Uterus (tissue), 2 donors: Measurements from ENCODE around the gene EVI5L.

ENCODE experiments used
- CTCF ChIP-seq, 4 experiments: fragments of 200-600 bp in 2 of 4; fragments of 450-650 bp in 2 of 4; sonication (generic) in 2 of 4; IDR thresholded peaks; one replicate each; pipeline ENCODE4 v1.5.1; 2016 to 2019; ENCODE audit warnings: antibody characterized with exemption in 4 of 4, mild to moderate bottlenecking in 2 of 4, moderate library complexity in 1 of 4
- POLR2A ChIP-seq, 2 donors: fragments of 450-650 bp; IDR thresholded peaks; one replicate each; pipeline ENCODE4 v1.6.1; 2016; ENCODE audit warnings: antibody characterized with exemption in 2 of 2, mild to moderate bottlenecking in 1 of 2, moderate library complexity in 1 of 2

GRCh38 chr19:7908078-7908699 is 78.2 kb downstream of the EVI5L start:
- TF ChIP-seq CTCF (IDR thresholded peaks at IDR 0.05) (no peak), POLR2A (IDR thresholded peaks at IDR 0.05) (no peak)
